Stimulated activated CD4-positive, alpha-beta T cell treated with anti-CD3 and anti-CD28 coated beads, Interleukin-4, amount 100 ng/mL, for 1 hour (primary cell): ENCODE measurements around the gene DNAJC16.
A peak's percentile ranks its signal among the peaks of the same experiment; 100 is the strongest.
"Not testable (repeated sequence)": the region's sequence is repeated elsewhere in the genome, so short reads cannot be mapped to it uniquely, and the experiment has no call there.

ENCODE experiments used
- DNase-seq: peaks from one replicate; pipeline ENCODE4 v3.0.0-alpha.2; 2020

DNAJC16 gene

DNA sequence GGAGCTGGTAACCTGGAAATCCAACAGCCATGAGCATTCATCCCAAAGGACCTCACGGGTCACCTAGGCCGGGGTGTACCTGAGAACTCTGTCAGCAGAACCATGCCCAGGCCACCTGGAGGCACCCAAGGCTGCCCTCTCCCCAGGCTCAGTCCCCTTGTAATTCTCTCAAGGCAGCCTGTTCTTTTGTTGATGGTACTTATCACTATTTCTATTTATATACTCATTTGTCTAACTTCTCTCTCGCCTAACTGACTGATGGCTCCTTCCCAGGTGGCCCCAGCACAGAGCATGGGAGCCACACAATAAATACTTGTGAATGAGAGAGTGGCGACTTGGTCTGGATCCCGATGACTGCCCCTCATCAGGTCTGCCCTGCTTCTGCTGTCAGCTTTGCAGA is 19.4 kb upstream of the DNAJC16 start:
- DNase-seq: no peak

GRCh38 chr1:15508700-15509487 is 17.8 kb upstream of the DNAJC16 start:
- DNase-seq: no peak

DNA sequence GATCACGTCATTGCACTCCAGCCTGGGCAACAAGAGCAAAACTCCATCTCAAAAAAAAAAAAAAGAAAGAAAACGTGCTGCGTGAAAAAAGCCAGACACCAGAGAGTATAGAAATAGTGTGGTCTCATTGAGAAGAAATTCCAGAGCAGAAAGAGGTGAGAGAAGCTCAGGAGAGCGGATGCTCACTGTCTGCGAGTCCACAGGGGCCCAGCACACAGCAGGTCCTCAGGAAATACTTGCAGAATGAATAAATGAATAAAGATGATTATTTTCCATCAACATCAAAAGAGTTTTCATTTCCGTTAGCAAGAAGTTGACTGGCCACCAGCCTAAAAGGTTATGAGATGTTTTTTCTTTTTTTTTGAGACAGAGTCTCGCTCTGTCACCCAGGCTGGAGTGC is 17.1 kb upstream of the DNAJC16 start:
- DNase-seq: no peak

- no peak for DNase-seq
Observed at GRCh38 chr1:15510611-15511405, 15.8 kb upstream of the DNAJC16 start.

DNA sequence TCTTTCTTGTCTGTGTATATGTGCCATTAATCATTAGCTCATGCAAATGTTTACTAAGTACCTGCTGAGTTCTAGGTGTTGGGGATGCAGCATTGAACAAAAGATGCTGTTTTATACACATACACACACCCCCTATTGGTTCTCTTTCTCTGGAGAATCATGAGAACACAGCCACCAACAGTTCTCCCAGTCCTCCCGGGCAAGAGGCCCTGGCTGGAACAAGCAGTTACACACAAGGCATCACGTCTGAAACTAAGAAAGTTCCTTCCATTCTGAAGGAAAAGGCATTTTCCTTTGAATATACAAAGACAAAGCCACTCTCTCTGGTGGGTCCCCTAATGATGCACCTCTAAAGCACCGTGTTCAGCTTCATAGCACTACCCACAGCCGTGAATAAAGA is 13.5 kb upstream of the DNAJC16 start:
- DNase-seq: no peak

DNA sequence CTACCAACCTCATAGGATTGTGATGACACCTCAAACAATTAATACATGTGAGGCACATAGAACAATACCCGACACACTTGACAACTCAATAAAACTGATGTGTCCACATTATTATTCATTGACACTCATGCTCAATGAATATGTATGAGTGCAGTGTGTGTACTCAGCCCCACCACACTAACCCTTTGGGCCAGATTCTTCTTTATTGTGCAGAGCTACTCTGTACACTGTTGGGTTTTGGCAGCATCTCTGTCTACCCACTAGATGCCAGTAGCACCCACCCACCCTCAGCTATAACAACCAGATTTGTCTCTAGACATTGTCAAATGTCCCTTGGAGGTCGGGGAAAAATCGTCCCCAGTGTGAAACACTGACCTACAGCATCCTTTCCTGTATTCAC is 12.7 kb upstream of the DNAJC16 start:
- DNase-seq: no peak

GRCh38 chr1:15514557-15514956 is 12.1 kb upstream of the DNAJC16 start:
- not testable (repeated sequence) for DNase-seq

GRCh38 chr1:15515022-15515663 is 11.5 kb upstream of the DNAJC16 start:
- no peak for DNase-seq

- DNase-seq: no peak
Observed at GRCh38 chr1:15519625-15520024, 7.0 kb upstream of the DNAJC16 start.

GRCh38 chr1:15521206-15521906 is 5.3 kb upstream of the DNAJC16 start:
- not testable (repeated sequence) for DNase-seq

GRCh38 chr1:15522551-15522950 is 4.1 kb upstream of the DNAJC16 start:
- DNase-seq: no peak

- DNase-seq: no peak
Observed at GRCh38 chr1:15523104-15524020, 3.3 kb upstream of the DNAJC16 start.

GRCh38 chr1:15524021-15524282 is 2.7 kb upstream of the DNAJC16 start, which contains the start of gene CASP9:
CASP9 (minus strand) TSS chr1:15524215; CDS start chr1:15524200, 15 bp downstream.
- DNase-seq: no peak

DNA sequence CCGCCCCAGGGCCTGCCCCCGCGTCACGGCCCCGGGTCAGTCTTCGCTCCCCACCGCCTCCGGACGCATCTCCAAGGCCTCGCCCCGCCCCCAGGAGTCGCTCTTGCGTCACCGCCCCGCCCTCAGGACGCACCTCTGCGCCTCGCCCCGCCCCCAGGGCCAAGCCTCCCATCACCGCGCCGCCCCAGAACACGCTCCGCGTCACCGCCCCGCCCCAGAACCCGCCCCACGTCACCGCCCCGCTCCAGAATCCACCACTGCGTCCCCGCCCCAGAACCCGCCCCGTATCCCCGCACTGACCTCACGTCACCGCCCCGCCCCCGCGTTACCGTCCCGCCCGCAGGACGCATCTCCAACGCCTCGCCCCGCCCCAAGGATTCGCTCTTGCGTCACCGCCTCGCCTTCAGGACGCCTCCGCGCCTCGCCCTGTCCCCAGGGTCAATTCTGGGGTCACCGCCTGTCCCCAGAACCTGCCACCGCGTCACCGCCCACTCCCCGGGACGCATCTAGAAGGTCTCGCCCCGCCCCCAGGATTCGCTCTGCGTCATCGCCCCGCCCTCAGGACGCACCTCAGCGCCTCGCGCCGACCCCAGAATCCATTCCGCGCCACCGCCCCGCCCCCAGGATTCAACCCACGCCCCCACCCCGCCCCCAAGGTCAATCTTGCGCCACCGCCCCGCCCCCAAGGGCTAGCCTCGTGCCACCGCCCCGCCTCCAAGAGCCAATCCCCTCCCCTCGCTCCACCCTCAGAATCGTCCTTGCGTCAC is 2.2 kb upstream of the DNAJC16 start:
- peak; percentile 100 for DNase-seq

- no peak for DNase-seq
Observed at GRCh38 chr1:15525050-15526020, 1.3 kb upstream of the DNAJC16 start.

DNA sequence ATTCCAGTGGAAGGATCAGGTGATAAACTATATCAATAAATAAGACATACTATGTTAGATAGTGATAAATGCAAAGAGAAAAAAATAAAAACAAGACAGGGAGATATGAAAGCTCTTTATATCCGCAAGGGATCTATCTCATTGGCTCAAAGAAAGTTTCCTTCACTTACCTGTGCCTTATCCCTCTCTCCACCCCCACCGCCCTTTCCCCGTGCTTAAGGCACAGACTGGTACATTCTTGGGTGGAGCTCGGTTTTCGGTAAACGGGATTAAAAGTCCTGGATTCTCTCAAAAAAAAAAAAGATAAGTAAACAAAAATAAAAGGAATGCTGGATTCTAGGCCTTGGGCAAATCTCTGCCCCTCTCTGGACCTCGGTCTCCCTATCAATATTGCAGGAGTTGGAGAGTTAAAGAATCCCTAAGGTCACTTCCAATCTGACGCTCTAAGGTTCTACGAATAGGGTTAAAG is 593 bp upstream of the DNAJC16 start:
- DNase-seq: no peak

DNA sequence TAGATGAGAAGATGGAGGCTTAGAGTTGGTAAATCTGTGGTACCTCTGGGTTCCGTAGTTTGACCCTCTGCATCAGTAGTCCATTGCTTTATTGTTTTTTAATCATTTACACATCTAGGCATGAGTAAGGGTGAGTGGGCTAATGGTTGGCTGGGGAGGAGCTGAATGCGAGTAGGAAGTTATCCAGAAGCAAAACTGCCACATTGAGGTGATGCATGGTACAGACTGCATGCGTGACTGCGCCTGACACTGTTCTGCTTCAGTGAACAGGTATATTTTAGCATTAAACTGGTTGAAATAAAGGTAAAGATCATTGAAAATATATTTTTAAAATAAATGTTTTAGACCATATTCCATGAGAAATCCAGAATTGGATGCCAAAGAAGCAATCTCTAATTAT is 4.4 kb downstream of the DNAJC16 start:
- DNase-seq: no peak

- no peak for DNase-seq
Observed at GRCh38 chr1:15531682-15532081, 5.0 kb downstream of the DNAJC16 start.

DNA sequence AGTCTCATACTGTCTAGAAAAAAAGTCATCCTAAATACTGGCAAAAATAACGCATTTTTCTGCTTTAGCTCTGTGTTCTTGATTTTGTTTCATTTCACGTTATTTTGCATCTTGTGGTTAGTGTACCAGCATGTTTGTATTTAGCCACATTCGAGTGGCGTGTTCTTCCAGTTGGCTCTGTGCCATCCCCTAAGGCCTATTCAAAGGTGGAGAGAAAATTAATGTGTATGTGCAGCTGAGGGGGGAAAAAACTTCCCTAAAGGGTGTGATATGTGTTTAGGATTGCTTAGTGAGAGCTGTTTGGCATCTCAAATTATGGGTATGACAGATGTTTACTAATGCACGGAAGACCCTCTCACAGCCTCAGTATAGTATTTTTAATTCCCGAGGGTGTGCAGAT is 12.1 kb downstream of the DNAJC16 start:
- no peak for DNase-seq

DNA sequence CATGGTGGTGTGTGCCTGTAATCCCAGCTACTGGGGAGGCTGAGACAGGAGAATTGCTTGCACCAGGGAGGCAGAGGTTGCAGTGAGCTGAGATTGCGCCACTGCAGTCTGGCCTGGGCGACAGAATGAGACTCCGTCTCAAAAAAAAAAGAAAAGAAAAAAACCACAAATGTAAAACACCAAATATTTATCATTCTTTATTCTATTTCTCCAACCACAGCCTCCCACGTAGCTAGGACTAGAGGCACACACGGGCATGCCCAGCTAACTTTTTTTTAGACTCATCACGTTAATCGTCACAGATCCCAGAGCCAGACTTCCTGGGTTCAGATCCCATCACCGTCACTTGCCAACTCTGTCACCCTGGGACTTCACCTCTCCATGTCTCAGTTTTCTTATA is 13.5 kb downstream of the DNAJC16 start:
- no peak for DNase-seq
